PC-9 (cell line): ENCODE measurements around the gene CDKN3.

Experiments
- CTCF ChIP-seq: fragments of 200-600 bp; sonication (generic); conservative IDR thresholded peaks from 2 replicates; pipeline ENCODE4 v1.6.1; 2017; ENCODE audit warnings: mixed run types, antibody characterized with exemption, mild to moderate bottlenecking, moderate library complexity
- EZH2 ChIP-seq: fragments of 200-600 bp; sonication (generic); IDR thresholded peaks from 2 replicates; pipeline ENCODE4 v1.8.0; 2017; ENCODE audit warnings: antibody characterized with exemption, low read depth

- TF ChIP-seq CTCF (no peak), EZH2 (no peak)
Measured at GRCh38 chr14:54443981-54444380, 47.2 kb downstream of the CDKN3 start.
